ENCODE data around the gene STXBP3.

Gene STXBP3

DNA sequence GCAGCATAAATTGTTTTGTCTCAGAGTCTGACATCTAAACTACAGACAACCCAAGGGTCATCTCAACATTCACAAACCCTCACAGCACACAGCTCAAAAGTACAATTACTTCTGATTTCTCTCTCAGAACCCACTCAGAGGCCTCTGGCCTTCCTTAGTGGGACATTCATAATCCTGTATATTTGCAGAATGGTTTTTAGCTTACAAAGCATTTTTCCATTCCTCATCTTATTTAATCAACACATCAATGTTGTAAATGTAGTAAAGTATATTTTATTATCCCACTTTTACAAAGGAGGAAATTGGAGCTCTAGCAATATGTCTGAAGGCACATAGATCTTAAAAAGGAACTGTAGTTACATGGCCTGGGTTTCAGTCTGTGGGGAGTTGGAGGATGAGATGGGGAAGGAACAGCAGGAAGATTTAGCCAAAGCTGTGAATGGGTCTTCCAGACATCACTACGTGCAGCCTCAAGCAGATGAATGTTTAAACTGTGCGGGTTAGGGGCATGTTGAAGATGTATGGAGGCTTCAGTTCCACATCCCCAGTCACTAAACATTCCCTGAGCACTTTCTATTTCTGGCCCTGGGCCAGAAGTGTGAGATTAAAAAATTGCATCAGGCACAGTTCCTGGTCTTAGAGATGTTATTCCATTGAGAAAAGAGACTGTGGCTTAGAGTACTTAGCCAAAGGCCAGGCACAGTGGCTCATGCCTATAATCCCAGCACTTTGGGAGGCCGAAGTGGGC, 97.1 kb downstream of the STXBP3 start:
- no peak for DNase-seq (ENCODE audit: low read depth)

DNA sequence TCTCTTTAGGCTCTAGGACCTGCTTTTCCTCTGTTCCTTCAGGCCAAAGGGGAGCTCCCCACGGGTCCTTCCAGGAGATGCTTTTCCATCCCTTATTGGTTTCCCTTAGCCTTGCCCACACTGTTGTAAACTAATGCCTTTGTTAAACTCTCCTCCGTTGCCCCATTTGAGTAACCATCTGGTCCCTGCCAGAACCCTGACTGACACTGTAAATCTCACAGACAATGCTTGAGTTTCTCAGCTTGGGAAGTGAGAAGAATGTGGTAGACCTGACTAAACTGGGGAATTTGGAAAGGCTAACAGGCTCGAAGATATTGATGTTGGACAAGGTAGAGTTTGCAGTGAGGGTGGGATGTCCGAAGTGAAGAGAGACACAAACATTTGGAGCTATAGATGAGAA, 99.0 kb downstream of the STXBP3 start:
- DNase-seq (ENCODE audit: low read depth) = no peak

DNA sequence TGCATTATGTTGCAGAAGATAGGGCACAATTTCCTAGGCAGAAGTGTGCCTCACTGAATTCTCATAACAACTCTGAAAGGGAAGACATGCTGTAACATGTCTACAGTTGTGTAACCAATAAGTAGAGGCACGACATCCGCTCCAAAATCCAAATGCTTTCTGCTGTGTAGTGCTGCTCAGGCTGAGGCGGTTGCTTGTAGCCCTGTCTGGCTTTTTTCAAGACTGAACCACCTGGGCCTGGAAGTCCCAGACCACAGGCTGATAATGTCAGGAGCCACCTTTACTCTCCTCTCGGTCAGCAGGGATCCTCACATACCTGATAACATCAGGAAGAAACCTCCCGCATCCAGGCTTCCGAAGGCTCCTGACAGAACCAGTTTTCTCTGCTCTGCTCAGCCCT, 99.5 kb downstream of the STXBP3 start:
- no peak for DNase-seq (ENCODE audit: low read depth)

DNA sequence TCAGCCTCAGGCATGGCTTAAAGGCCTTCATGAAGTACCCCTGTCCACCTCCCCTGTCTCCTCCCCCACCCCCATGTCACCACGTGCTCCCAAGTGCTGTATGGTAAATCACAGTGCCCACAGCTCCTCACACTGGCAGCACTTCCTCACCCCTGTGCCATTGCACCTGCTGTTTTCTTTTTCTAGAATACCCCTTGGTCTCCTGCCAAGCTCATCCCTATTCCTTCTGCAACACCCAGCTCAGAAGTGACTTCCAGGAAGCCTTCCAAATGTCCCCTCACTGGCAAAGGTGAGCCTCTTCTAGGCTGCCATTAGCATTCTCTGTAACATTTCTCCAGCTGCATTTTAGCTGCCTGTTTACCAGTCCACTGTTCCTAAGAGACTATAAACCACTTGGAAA, 101.0 kb downstream of the STXBP3 start:
- no peak for DNase-seq (ENCODE audit: low read depth)

DNA sequence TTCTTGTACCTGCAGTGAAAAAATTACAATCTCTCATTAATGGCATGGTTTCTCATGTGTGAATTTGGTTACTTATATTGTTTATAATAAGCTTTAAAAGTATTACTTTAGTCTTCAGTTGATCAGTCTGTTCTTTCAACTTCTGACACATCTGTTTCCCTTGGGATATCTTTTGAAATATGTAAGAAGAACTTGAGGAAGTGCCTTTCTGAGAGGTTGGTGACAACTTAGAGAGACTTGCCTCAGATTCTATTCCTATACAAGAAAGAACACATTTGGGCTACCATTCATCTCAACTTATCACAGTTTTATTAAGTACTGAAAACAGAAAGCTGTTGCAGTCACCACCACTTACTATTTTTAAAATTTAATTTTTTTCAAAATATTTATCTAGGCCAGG, 102.3 kb downstream of the STXBP3 start:
- no peak for DNase-seq (ENCODE audit: low read depth)

- no peak for DNase-seq (ENCODE audit: low read depth)
Measured at GRCh38 chr1:108850929-108851328, 104.5 kb downstream of the STXBP3 start.

DNA sequence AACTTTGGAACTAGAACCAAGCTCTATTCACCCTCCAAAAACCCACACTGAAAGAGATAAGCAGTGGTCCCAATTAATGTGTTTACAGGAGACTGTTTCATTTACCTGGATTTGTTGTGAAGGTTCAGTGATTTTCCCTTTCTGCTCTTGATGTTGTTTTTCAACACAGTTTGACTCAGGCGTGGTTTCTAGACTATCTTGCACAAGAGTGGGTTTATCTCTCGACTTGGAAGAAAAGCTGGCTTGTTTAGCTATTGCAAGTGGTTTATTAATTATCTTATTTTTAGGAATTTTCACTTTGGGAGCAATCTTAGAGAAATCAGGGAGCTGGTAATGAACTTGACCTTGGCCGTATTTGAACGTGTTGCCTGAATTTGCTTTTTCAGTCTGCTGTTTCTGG, 105.1 kb downstream of the STXBP3 start:
- no peak for DNase-seq (ENCODE audit: low read depth)

- DNase-seq (ENCODE audit: low read depth) = no peak
Measured at GRCh38 chr1:108852221-108852975, 105.9 kb downstream of the STXBP3 start.

- DNase-seq (ENCODE audit: low read depth) = no peak
Measured at GRCh38 chr1:108854221-108855019, 107.9 kb downstream of the STXBP3 start.

- no peak for DNase-seq (ENCODE audit: low read depth)
Measured at GRCh38 chr1:108856994-108857393, 110.5 kb downstream of the STXBP3 start, which contains the start of gene AKNAD1. Gene AKNAD1 (minus strand): TSS chr1:108857094. CDS start chr1:108852664, 4,430 bp downstream.

- no peak for DNase-seq (ENCODE audit: low read depth)
Measured at GRCh38 chr1:108858230-108858950, 111.9 kb downstream of the STXBP3 start.

Measured in stimulated activated CD8-positive, alpha-beta memory T cell treated with anti-CD3 and anti-CD28 coated beads, Interleukin-4, amount 100 ng/mL, for 24 hours (primary cell).